Renal cortex interstitium (tissue), 11 donors: ENCODE measurements around the gene PLIN5. TPM values are rescaled to one million over a fixed set of nuclear protein-coding genes. Genes with fewer than 3 reads are reported as not detected.
"Not testable (repeated sequence)": the region's sequence is repeated elsewhere in the genome, so short reads cannot be mapped to it uniquely, and the experiment has no call there.

Source experiments
- DNase-seq, 11 donors: peaks; one replicate each; pipeline ENCODE4 v3.0.0-alpha.2; 2013; ENCODE audit warnings: low read depth in 9 of 11, low spot score in 4 of 11; ENCODE audit errors: extremely low read depth in 1 of 11
- polyA plus RNA-seq, 3 donors: library from polyadenylated mRNA; unstranded; fragments of 120-200 nt; gene quantifications; one replicate each; pipeline ENCODE4 v1.2.1, GENCODE V29; 2013; ENCODE audit not compliant: insufficient read length in 3 of 3

Gene PLIN5
- polyA plus RNA-seq, 3 donors, result 2.1 to 8.2 (median 3.9) TPM

GRCh38 chr19:4529924-4530522, 5.0 kb downstream of the PLIN5 start:
- no peak for DNase-seq

GRCh38 chr19:4528843-4529242, 6.2 kb downstream of the PLIN5 start:
- DNase-seq, result no peak

- not testable (repeated sequence) for DNase-seq
Observed at GRCh38 chr19:4527377-4527776, 7.6 kb downstream of the PLIN5 start.

- DNase-seq, result no peak
Observed at GRCh38 chr19:4525563-4526002, 9.4 kb downstream of the PLIN5 start.

- DNase-seq, result peak in 1 of 11 donors; percentile 11
Observed at GRCh38 chr19:4524808-4525562, 10.0 kb downstream of the PLIN5 start.

GRCh38 chr19:4523306-4524110, 11.5 kb downstream of the PLIN5 start:
- no peak for DNase-seq

GRCh38 chr19:4522291-4523002, 12.6 kb downstream of the PLIN5 start:
- DNase-seq, result no peak

GRCh38 chr19:4521888-4522242, 13.2 kb downstream of the PLIN5 start:
- no peak for DNase-seq

GRCh38 chr19:4521170-4521887, 13.7 kb downstream of the PLIN5 start:
- DNase-seq, result no peak

- DNase-seq, result no peak
Observed at GRCh38 chr19:4519521-4520277, 15.3 kb downstream of the PLIN5 start.

- no peak for DNase-seq
Observed at GRCh38 chr19:4519172-4519496, 15.9 kb downstream of the PLIN5 start.

- no peak for DNase-seq
Observed at GRCh38 chr19:4518345-4519171, 16.5 kb downstream of the PLIN5 start, which contains the start of gene PLIN4. PLIN4 (minus strand) TSS chr19:4518486; CDS start chr19:4518272, 214 bp downstream.

GRCh38 chr19:4517451-4518057, 17.5 kb downstream of the PLIN5 start:
- no peak for DNase-seq

GRCh38 chr19:4516939-4517300, 18.1 kb downstream of the PLIN5 start:
- no peak for DNase-seq

- no peak for DNase-seq
Observed at GRCh38 chr19:4516199-4516938, 18.7 kb downstream of the PLIN5 start.

- DNase-seq, result no peak
Observed at GRCh38 chr19:4515732-4516131, 19.3 kb downstream of the PLIN5 start.
